ENCODE results near the gene NAP1L4. TPM values are rescaled to one million over a fixed set of nuclear protein-coding genes. Genes with fewer than 3 reads are reported as not detected.
A peak's percentile ranks its signal among the peaks of the same experiment; 100 is the strongest.
"Not testable (repeated sequence)": the region's sequence is repeated elsewhere in the genome, so short reads cannot be mapped to it uniquely, and the experiment has no call there.

Gene NAP1L4
- polyA plus RNA-seq, 1 donor from 2014 or later: 89.0 TPM

- Mint-ChIP-seq H3K27me3 (no peaks in the 10 kb centered on the region), H3K4me1 (peaks cover 0 to 2% (median 0%) of the 10 kb centered on the region in 3 donors), H3K4me3 (no peak overlapping the region), H3K27ac (peak overlapping the region in 2 of 3 donors; percentile 50 to 60), H3K9me3 (no peaks in the 10 kb centered on the region), H3K36me3 (peaks cover 5% of the 10 kb centered on the region)
These were observed 46.9 kb downstream of the NAP1L4 start for GRCh38 chr11:2945031-2945756.

- Mint-ChIP-seq H3K27me3 (no peaks in the 10 kb centered on the region), H3K4me3 (no peak overlapping the region), H3K36me3 (peaks cover 5% of the 10 kb centered on the region), H3K9me3 (no peaks in the 10 kb centered on the region), H3K27ac (no peak overlapping the region), H3K4me1 (peaks cover 0 to 2% (median 0%) of the 10 kb centered on the region in 3 donors)
These were observed 47.6 kb downstream of the NAP1L4 start for GRCh38 chr11:2944530-2944929.

GRCh38 chr11:2943711-2944118, 48.4 kb downstream of the NAP1L4 start:
- Mint-ChIP-seq H3K27me3 (no peaks in the 10 kb centered on the region), H3K4me3 (no peak overlapping the region), H3K27ac (peak overlapping the region in 1 of 3 donors; percentile 73), H3K4me1 (peaks cover 0 to 2% (median 0%) of the 10 kb centered on the region in 3 donors), H3K9me3 (no peaks in the 10 kb centered on the region), H3K36me3 (peaks cover 5% of the 10 kb centered on the region)

- Mint-ChIP-seq H3K4me3 (no peak overlapping the region), H3K27me3 (no peaks in the 10 kb centered on the region), H3K36me3 (peaks cover 5% of the 10 kb centered on the region), H3K4me1 (peaks cover 0 to 2% (median 1%) of the 10 kb centered on the region in 3 donors), H3K9me3 (no peaks in the 10 kb centered on the region), H3K27ac (no peak overlapping the region)
These were observed 49.0 kb downstream of the NAP1L4 start for GRCh38 chr11:2942872-2943710.

DNA sequence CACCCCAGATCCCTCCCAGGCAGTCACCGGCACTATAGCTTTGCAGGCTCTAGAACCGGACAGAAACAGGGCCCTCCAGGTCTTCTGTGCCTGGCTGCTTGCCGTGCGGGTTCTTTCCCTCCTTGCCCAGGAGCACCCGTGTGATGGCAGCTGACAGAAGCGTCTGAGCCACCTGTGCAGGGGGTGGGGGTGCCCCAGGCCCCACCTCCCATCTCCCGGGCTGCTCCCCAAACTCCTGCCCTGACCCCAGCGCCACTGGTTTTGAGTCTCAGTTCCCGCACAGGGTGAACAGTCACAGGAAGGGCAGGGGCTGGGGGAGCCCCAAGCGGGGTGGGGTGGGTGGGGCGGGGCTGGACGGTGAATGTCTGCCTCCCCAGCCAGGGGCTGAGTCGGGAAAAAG, 49.7 kb downstream of the NAP1L4 start:
- peaks cover 4% of the 10 kb centered on the region for H3K36me3 Mint-ChIP-seq
- no peaks in the 10 kb centered on the region for H3K27me3 Mint-ChIP-seq

GRCh38 chr11:2940921-2941821, 51.0 kb downstream of the NAP1L4 start:
- H3K9me3 Mint-ChIP-seq: peaks cover 0 to 6% (median 6%) of the 10 kb centered on the region in 3 donors
- peaks cover 0 to 1% (median 1%) of the 10 kb centered on the region in 3 donors for H3K4me1 Mint-ChIP-seq
- peak overlapping the region in 1 of 3 donors; percentile 71 for H3K27ac Mint-ChIP-seq
- peaks cover 4% of the 10 kb centered on the region for H3K36me3 Mint-ChIP-seq
- H3K4me3 Mint-ChIP-seq: no peak overlapping the region
- no peaks in the 10 kb centered on the region for H3K27me3 Mint-ChIP-seq

More for the DNA sequence above, 49.7 kb downstream of the NAP1L4 start:
- H3K9me3 Mint-ChIP-seq: peaks cover 0 to 4% (median 4%) of the 10 kb centered on the region in 3 donors
- H3K4me1 Mint-ChIP-seq: peaks cover 0 to 2% (median 1%) of the 10 kb centered on the region in 3 donors
- H3K27ac Mint-ChIP-seq: no peak overlapping the region
- H3K4me3 Mint-ChIP-seq: no peak overlapping the region

GRCh38 chr11:2940147-2940920, 51.8 kb downstream of the NAP1L4 start:
- Mint-ChIP-seq H3K27ac (peak overlapping the region in 2 of 3 donors; percentile 61 to 62), H3K27me3 (no peaks in the 10 kb centered on the region), H3K4me1 (peaks cover 0 to 1% (median 0%) of the 10 kb centered on the region in 3 donors), H3K4me3 (no peak overlapping the region), H3K9me3 (peaks cover 0 to 6% (median 6%) of the 10 kb centered on the region in 3 donors), H3K36me3 (peaks cover 4% of the 10 kb centered on the region)

- not testable (repeated sequence) for H3K9me3 Mint-ChIP-seq, H3K27me3 Mint-ChIP-seq, H3K4me1 Mint-ChIP-seq, H3K36me3 Mint-ChIP-seq
- Mint-ChIP-seq H3K27ac (peak overlapping the region; percentile 18 to 84 (median 73)), H3K4me3 (peak overlapping the region in 2 of 4 donors; percentile 20 to 45)
These were observed 53.4 kb downstream of the NAP1L4 start for GRCh38 chr11:2938458-2939418.

- not testable (repeated sequence) for H3K27me3 Mint-ChIP-seq, H3K36me3 Mint-ChIP-seq, H3K4me3 Mint-ChIP-seq, H3K4me1 Mint-ChIP-seq, H3K9me3 Mint-ChIP-seq
- peak overlapping the region; percentile 55 to 91 (median 80) for H3K27ac Mint-ChIP-seq
These were observed 54.3 kb downstream of the NAP1L4 start for GRCh38 chr11:2937641-2938457.

- Mint-ChIP-seq H3K27ac (no peak overlapping the region), H3K36me3 (peaks cover 4% of the 10 kb centered on the region), H3K4me3 (no peak overlapping the region), H3K4me1 (peaks cover 4 to 6% (median 5%) of the 10 kb centered on the region in 3 donors), H3K9me3 (peaks cover 0 to 6% (median 6%) of the 10 kb centered on the region in 3 donors), H3K27me3 (peaks cover 6% of the 10 kb centered on the region)
These were observed 57.4 kb downstream of the NAP1L4 start for GRCh38 chr11:2934611-2935239.

GRCh38 chr11:2934021-2934550, 58.0 kb downstream of the NAP1L4 start:
- Mint-ChIP-seq H3K36me3 (peaks cover 4% of the 10 kb centered on the region), H3K27me3 (peaks cover 6% of the 10 kb centered on the region), H3K4me3 (no peak overlapping the region), H3K27ac (peak overlapping the region in 1 of 3 donors; percentile 73), H3K9me3 (peaks cover 0 to 6% (median 6%) of the 10 kb centered on the region in 3 donors), H3K4me1 (peaks cover 4 to 6% (median 5%) of the 10 kb centered on the region in 3 donors)
